ENCODE results near the gene NFXL1.

NFXL1 gene

GRCh38 chr4:47830265-47831025, 83.9 kb downstream of the NFXL1 start:
- no peak for DNase-seq

DNA sequence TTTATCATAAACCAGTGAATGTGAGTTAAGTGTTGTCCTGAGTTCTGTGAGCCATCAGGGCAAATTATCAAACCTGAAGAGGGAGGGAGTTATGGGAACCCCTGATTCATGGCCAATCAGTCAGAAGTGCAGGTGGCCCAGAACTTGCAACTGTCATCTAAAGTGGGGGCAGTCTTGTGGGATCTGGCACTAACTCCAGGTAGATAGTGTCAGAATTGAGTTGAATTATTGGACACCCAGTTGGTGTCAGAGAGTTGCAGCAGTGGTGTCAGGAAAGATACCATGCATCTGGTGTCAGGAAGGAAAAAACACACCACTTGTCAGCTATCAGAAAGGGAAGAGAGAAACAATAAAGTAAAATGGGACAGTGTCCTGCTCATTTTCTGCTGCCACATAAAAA, 84.9 kb downstream of the NFXL1 start:
- DNase-seq, result no peak

DNA sequence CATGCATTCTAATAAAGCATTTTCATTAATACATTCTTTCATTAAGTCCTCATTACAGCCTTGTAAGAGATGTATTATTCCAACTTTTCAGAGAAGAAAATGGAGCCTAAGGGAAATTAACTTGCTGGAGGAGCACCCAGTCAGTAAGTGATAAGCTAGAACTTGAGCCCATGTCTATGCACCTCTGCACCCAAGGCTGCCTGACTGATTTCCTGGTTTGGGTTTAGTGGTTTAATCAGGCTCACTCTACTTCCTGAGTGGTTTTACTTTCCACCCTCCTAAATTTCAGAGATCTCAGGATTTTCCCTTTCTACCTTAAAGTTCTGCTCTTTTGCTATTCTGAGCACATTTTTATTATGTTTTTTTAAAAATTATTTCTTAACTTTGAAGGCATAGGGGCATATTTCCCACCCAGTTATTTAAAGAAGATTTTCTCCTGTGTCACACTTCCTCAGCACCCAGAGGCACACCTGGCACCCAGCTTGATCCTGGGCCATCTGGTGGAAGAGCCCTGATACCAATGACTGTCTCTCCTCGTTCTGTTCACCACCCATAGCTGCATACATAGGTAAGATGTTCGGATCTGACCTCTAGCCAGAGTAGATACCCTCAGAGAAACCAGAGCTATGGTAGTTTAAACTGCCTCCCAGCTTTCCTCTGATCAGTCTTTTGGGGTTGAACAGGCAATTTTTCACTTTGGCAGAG, 86.9 kb downstream of the NFXL1 start:
- no peak for DNase-seq

DNA sequence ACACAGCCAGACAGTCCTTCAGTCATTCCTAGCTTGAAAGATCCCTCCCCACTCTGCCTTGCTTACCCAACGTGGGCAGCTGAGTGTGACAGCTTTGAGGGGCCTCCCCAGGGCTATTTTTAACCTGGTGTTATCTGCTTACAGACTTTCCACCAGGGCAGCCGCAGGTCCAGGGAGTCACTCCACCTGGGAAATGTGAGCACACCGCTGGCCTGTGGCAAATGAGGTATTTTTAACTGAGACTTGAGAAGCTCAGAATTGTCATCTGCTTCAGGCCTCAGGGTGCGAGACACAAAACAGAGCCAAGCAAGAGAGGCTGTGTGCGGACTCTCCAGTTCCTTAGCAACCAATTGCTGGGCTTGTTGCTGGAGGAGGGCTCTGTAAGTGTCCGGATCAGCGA, 89.5 kb downstream of the NFXL1 start:
- no peak for DNase-seq

GRCh38 chr4:47819178-47819577, 95.2 kb downstream of the NFXL1 start:
- no peak for DNase-seq

DNA sequence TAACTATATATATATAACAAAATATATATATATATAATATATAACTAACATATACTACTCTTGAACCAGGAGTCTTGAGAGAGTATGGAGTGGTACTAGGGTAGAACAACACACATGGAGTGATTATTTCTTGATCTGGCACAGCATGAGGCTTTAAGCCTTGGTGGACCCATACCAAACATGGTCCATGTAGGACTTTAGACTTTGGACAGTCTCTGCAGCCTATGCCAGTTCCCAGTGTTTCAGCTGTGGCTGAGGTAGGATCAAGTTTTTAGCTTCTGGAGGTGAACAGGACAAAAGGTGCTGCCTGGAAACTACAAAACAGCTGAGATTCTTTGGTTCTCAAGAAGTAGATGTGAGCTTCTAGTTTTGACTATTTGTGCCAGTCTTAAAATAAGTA, 97.1 kb downstream of the NFXL1 start:
- no peak for DNase-seq

- DNase-seq, result no peak
Observed at GRCh38 chr4:47816748-47817147, 97.6 kb downstream of the NFXL1 start.

GRCh38 chr4:47814618-47815295, 99.6 kb downstream of the NFXL1 start:
- no peak for DNase-seq

DNA sequence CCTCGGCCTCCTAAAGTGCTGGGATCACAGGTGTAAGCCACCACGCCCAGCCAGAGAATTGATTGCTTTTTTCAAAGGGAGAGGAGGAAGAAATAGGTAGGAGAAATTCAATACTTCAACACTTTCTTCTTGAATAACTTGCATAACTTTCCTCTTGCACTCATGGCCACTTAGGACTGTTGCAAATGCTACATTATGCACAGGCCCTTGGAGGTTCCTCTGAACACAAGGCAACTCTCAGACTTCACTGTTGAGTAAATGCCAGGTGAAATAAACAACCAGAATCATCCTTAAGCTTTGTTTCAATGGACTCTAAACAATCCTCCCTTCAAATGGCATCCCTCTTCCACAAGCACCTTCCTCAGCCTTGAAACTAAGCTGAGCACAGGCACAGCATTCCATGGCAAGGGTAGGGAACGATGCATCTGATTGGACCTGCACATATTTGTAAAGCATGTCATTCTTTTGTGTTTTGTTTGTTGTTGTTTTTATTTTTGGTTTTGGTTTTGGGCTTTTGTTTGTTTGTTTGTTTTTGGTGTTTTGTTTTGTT, 104.7 kb downstream of the NFXL1 start:
- DNase-seq, result no peak

GRCh38 chr4:47804598-47804997, 109.8 kb downstream of the NFXL1 start:
- DNase-seq, result no peak

DNA sequence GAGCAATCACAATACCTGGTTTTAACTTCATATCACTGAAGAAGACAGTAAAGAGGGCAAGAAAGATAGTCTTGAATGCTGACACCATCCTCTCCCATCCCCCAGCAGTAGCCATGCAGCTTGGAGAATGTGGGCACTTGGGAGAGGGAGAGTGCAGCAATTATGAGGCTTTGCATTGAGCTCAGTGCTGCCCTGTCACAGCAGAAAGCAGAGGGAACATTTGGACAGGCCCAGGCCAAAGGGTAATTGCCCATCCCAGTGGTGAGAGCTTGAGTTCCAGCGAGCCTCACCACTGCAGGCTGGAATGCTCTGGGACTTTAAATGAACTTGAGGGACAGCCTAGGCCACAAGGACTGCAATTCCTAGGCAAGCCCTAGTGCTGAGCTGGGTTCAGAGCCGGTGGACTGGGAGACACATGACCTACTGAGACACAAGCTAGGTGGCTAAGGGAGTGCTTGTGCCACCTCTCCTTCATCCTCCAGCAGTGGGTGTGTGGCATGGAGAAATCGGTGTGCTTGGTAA, 112.8 kb downstream of the NFXL1 start:
- no peak for DNase-seq

GRCh38 chr4:47798165-47798564, 116.2 kb downstream of the NFXL1 start:
- no peak for DNase-seq
